ENCODE data around the gene HYOU1. TPM values are rescaled to one million over a fixed set of nuclear protein-coding genes. Genes with fewer than 3 reads are reported as not detected.
A peak's percentile ranks its signal among the peaks of the same experiment; 100 is the strongest.

HYOU1 gene
- total RNA-seq, 2 donors from 2014 or later: 67.7 to 117 TPM

- ATAC-seq (replicated peaks): no peak
- H3K36me3 Mint-ChIP-seq (ENCODE audit: low read depth): peaks cover 72% of the 10 kb centered on the region
- peaks cover 13% of the 10 kb centered on the region for H3K4me1 Mint-ChIP-seq
- H3K4me3 Mint-ChIP-seq: peak overlapping the region; percentile 93
- no peaks in the 10 kb centered on the region for H3K9me3 Mint-ChIP-seq
- H3K27me3 Mint-ChIP-seq: no peaks in the 10 kb centered on the region
- H3K27ac Mint-ChIP-seq: peak overlapping the region; percentile 86
Observed at GRCh38 chr11:119092880-119093842, 36.2 kb upstream of the HYOU1 start.

GRCh38 chr11:119091966-119092879 lies 35.2 kb upstream of the HYOU1 start:
- no peaks in the 10 kb centered on the region for H3K9me3 Mint-ChIP-seq
- no peak for ATAC-seq (replicated peaks)
- H3K27me3 Mint-ChIP-seq: no peaks in the 10 kb centered on the region
- peaks cover 62% of the 10 kb centered on the region for H3K36me3 Mint-ChIP-seq (ENCODE audit: low read depth)
- H3K27ac Mint-ChIP-seq: no peak overlapping the region
- peaks cover 11% of the 10 kb centered on the region for H3K4me1 Mint-ChIP-seq
- peak overlapping the region; percentile 93 for H3K4me3 Mint-ChIP-seq

GRCh38 chr11:119091178-119091577 lies 34.2 kb upstream of the HYOU1 start:
- peaks cover 52% of the 10 kb centered on the region for H3K36me3 Mint-ChIP-seq (ENCODE audit: low read depth)
- H3K27ac Mint-ChIP-seq: no peak overlapping the region
- H3K9me3 Mint-ChIP-seq: no peaks in the 10 kb centered on the region
- no peak overlapping the region for H3K4me3 Mint-ChIP-seq
- no peaks in the 10 kb centered on the region for H3K27me3 Mint-ChIP-seq
- no peak for ATAC-seq (replicated peaks)
- peaks cover 11% of the 10 kb centered on the region for H3K4me1 Mint-ChIP-seq

GRCh38 chr11:119089319-119089718 lies 32.3 kb upstream of the HYOU1 start:
- Mint-ChIP-seq H3K36me3 (ENCODE audit: low read depth) (peaks cover 37% of the 10 kb centered on the region), H3K9me3 (no peaks in the 10 kb centered on the region), H3K27ac (no peak overlapping the region), H3K4me3 (no peak overlapping the region), H3K27me3 (no peaks in the 10 kb centered on the region), H3K4me1 (peaks cover 11% of the 10 kb centered on the region)
- ATAC-seq (replicated peaks): no peak

GRCh38 chr11:119088406-119088805 lies 31.4 kb upstream of the HYOU1 start:
- ATAC-seq (replicated peaks): no peak
- Mint-ChIP-seq H3K27me3 (no peaks in the 10 kb centered on the region), H3K4me1 (peaks cover 8% of the 10 kb centered on the region), H3K36me3 (ENCODE audit: low read depth) (peaks cover 28% of the 10 kb centered on the region), H3K9me3 (no peaks in the 10 kb centered on the region), H3K27ac (no peak overlapping the region), H3K4me3 (no peak overlapping the region)

GRCh38 chr11:119087747-119088241 lies 30.8 kb upstream of the HYOU1 start:
- Mint-ChIP-seq H3K27ac (no peak overlapping the region), H3K27me3 (no peaks in the 10 kb centered on the region), H3K4me1 (peaks cover 6% of the 10 kb centered on the region), H3K9me3 (no peaks in the 10 kb centered on the region), H3K4me3 (no peak overlapping the region), H3K36me3 (ENCODE audit: low read depth) (peaks cover 21% of the 10 kb centered on the region)
- ATAC-seq (replicated peaks): no peak

GRCh38 chr11:119087123-119087522 lies 30.1 kb upstream of the HYOU1 start:
- ATAC-seq (replicated peaks): no peak
- peaks cover under 1% of the 10 kb centered on the region for H3K4me1 Mint-ChIP-seq
- no peak overlapping the region for H3K4me3 Mint-ChIP-seq
- no peak overlapping the region for H3K27ac Mint-ChIP-seq
- H3K9me3 Mint-ChIP-seq: no peaks in the 10 kb centered on the region
- H3K27me3 Mint-ChIP-seq: no peaks in the 10 kb centered on the region
- H3K36me3 Mint-ChIP-seq (ENCODE audit: low read depth): peaks cover 20% of the 10 kb centered on the region

GRCh38 chr11:119085437-119085847 lies 28.4 kb upstream of the HYOU1 start:
- ATAC-seq (replicated peaks): peak; percentile 39
- H3K4me3 Mint-ChIP-seq: peak overlapping the region; percentile 96
- H3K36me3 Mint-ChIP-seq (ENCODE audit: low read depth): peaks cover 31% of the 10 kb centered on the region
- H3K9me3 Mint-ChIP-seq: no peaks in the 10 kb centered on the region
- H3K27me3 Mint-ChIP-seq: no peaks in the 10 kb centered on the region
- no peaks in the 10 kb centered on the region for H3K4me1 Mint-ChIP-seq
- peak overlapping the region; percentile 93 for H3K27ac Mint-ChIP-seq

- H3K4me3 Mint-ChIP-seq: peak within 1 kb of the TSS; percentile 96
- H3K27me3 Mint-ChIP-seq: no peaks in the 10 kb centered on the region
- H3K27ac Mint-ChIP-seq: peak within 1 kb of the TSS; percentile 93
- peak; percentile 95 for ATAC-seq (replicated peaks)
- peaks cover 31% of the 10 kb centered on the region for H3K36me3 Mint-ChIP-seq (ENCODE audit: low read depth)
- no peaks in the 10 kb centered on the region for H3K4me1 Mint-ChIP-seq
- H3K9me3 Mint-ChIP-seq: no peaks in the 10 kb centered on the region
Observed at GRCh38 chr11:119084663-119085436, 27.8 kb upstream of the HYOU1 start, which contains the start of gene HMBS. Gene HMBS (plus strand): TSS chr11:119084881. CDS start chr11:119085034, 153 bp downstream.

- H3K27me3 Mint-ChIP-seq: no peaks in the 10 kb centered on the region
- no peaks in the 10 kb centered on the region for H3K4me1 Mint-ChIP-seq
- no peak for ATAC-seq (replicated peaks)
- peak overlapping the region; percentile 20 for H3K27ac Mint-ChIP-seq
- H3K36me3 Mint-ChIP-seq (ENCODE audit: low read depth): peaks cover 59% of the 10 kb centered on the region
- no peak overlapping the region for H3K4me3 Mint-ChIP-seq
- H3K9me3 Mint-ChIP-seq: no peaks in the 10 kb centered on the region
Observed at GRCh38 chr11:119081682-119082260, 24.8 kb upstream of the HYOU1 start.

- no peaks in the 10 kb centered on the region for H3K27me3 Mint-ChIP-seq
- H3K27ac Mint-ChIP-seq: no peak overlapping the region
- ATAC-seq (replicated peaks): no peak
- H3K9me3 Mint-ChIP-seq: no peaks in the 10 kb centered on the region
- H3K36me3 Mint-ChIP-seq (ENCODE audit: low read depth): peaks cover 83% of the 10 kb centered on the region
- H3K4me3 Mint-ChIP-seq: no peak overlapping the region
- no peaks in the 10 kb centered on the region for H3K4me1 Mint-ChIP-seq
Observed at GRCh38 chr11:119078675-119079420, 21.8 kb upstream of the HYOU1 start.

GRCh38 chr11:119077839-119078238 lies 20.8 kb upstream of the HYOU1 start:
- peaks cover 93% of the 10 kb centered on the region for H3K36me3 Mint-ChIP-seq (ENCODE audit: low read depth)

More at GRCh38 chr11:119077839-119078238, 20.8 kb upstream of the HYOU1 start:
- H3K9me3 Mint-ChIP-seq: no peaks in the 10 kb centered on the region
- ATAC-seq (replicated peaks): no peak
- H3K4me3 Mint-ChIP-seq: no peak overlapping the region
- H3K27me3 Mint-ChIP-seq: no peaks in the 10 kb centered on the region
- H3K4me1 Mint-ChIP-seq: peaks cover 2% of the 10 kb centered on the region
- H3K27ac Mint-ChIP-seq: no peak overlapping the region

All from activated T-helper 17 cell treated with anti-CD3 and anti-CD28 coated beads, Interleukin-2, amount 50 U/mL, for 72 hours (primary cell).